Prostate gland (tissue), 2 donors: ENCODE data around the gene NGEF. TPM values are rescaled to one million over a fixed set of nuclear protein-coding genes. Genes with fewer than 3 reads are reported as not detected.
A peak's percentile ranks its signal among the peaks of the same experiment; 100 is the strongest.

Experiments
- DNase-seq: peaks from one replicate; pipeline ENCODE4 v3.0.0-alpha.2; 2019; ENCODE audit warnings: low spot score
- H3K27ac ChIP-seq, 2 donors: fragments of 200-600 bp; sonication (generic); 2 replicates each; pipeline ENCODE4 v1.5.1; 2017 to 2019
- H3K27me3 ChIP-seq: fragments of 200-600 bp; sonication (generic); replicated peaks from 2 replicates; pipeline ENCODE4 v1.5.1; 2019; ENCODE audit not compliant: insufficient read depth
- H3K36me3 ChIP-seq, 2 donors: fragments of 200-600 bp; sonication (generic); 1 replicate in 1 of 2; 2 replicates in 1 of 2; pipeline versions ENCODE4 v1.5.1 to v1.8.1; 2017 to 2019
- H3K4me1 ChIP-seq: fragments of 200-600 bp; sonication (generic); replicated peaks from 2 replicates; pipeline ENCODE4 v1.5.1; 2019
- H3K4me3 ChIP-seq, 2 donors: fragments of 200-600 bp; sonication (generic); 2 replicates each; pipeline ENCODE4 v1.5.1; 2017 to 2019
- H3K9me3 ChIP-seq: fragments of 200-600 bp; sonication (generic); 2 replicates; pipeline ENCODE4 v1.5.1; 2017
- CTCF ChIP-seq, 4 experiments: fragments of 200-600 bp in 2 of 4; fragments of 450-650 bp in 2 of 4; sonication (generic) in 2 of 4; IDR thresholded peaks; 1 replicate in 3 of 4; 2 replicates in 1 of 4; pipeline ENCODE4 v1.5.1; 2016 to 2019; ENCODE audit warnings: antibody characterized with exemption in 4 of 4, mild to moderate bottlenecking in 2 of 4, moderate library complexity in 2 of 4
- POLR2A ChIP-seq: fragments of 450-650 bp; IDR thresholded peaks from one replicate; pipeline ENCODE4 v1.6.1; 2016; ENCODE audit warnings: antibody characterized with exemption, mild to moderate bottlenecking
- POLR2AphosphoS5 ChIP-seq: sonication (generic); formaldehyde crosslinking; IDR thresholded peaks from one replicate; pipeline ENCODE4 v1.6.1; 2017; ENCODE audit warnings: antibody characterized with exemption
- WGBS: methylation state at CpG from one replicate; pipeline ENCODE4 v1.1.5; 2018; 5-methylcytosine and 5-hydroxymethylcytosine counted together
- intact Hi-C: fragments of 100-400 bp; cut with DNase I; formaldehyde crosslinking; loops from one replicate; pipeline ENCODE4 v1.14.2; 2022
- total RNA-seq, 2 donors: library from RNA; depleted of rRNA; stranded (reverse); fragments of >200 nt; gene quantifications; one replicate each; pipeline ENCODE4 v1.1.0, GENCODE V29; 2016

NGEF gene
- total RNA-seq, 2 donors from 2014 or later = 2.0 to 19.0 TPM

GRCh38 chr2:232928551-232929302 is 84.3 kb downstream of the NGEF start:
- Histone ChIP-seq H3K4me3 (no peak overlapping the region), H3K9me3 (no peaks in the 10 kb centered on the region), H3K36me3 (no peaks in the 10 kb centered on the region), H3K27ac (no peak overlapping the region), H3K27me3 (peaks cover 13% of the 10 kb centered on the region), H3K4me1 (peaks cover 6% of the 10 kb centered on the region)
- intact Hi-C loops = no loop called here
- DNase-seq = no peak
- TF ChIP-seq POLR2AphosphoS5 (no peak), CTCF (IDR thresholded peaks at IDR 0.05) (no peak), POLR2A (no peak)
- 43% methylated on average over 45 of the region's 56 CpGs for WGBS

DNA sequence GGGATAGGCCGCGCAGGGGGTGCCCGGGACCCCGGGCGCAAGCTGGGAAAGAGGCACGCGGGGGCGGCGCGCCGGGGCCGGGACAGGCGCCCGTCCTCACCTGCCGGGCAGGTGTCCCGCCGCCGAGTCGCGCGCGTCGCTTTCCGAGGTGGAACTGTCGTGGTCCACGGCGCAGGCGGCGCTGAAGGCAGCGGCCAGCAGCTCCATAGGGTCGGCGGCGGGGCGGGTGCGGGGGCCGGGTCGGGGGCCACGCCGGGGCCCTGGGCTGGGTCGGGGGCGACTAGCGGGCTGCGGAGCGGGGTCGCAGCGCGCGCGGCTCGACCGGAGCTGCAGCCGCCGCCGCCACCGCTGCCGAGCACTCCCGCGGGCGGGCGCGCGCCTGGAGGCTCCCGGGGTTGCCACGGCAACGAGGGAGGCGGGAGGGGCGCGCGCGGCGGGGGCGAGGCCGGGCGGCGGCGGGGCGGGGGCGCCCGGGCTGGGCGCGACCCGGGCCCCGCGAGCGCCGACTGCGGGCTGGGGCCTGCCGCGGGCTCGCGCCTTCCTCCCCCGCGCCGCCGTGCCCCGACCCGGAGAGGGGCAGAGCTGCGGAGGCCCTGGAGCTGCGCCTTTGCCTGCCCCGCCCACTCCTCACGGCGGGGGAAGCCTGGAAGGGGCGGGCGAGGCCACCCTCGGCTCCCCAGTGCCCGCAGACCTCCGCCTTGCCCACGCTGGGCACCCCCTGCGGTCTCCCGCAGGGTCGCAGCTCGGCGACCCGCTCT is 85.1 kb downstream of the NGEF start:
- intact Hi-C loops = no loop called here
- H3K4me3 ChIP-seq = peak overlapping the region; percentile 23 to 36
- DNase-seq = no peak
- 2% methylated on average over 44 of the region's 114 CpGs for WGBS
- H3K27me3 ChIP-seq = peaks cover 13% of the 10 kb centered on the region
- H3K36me3 ChIP-seq = no peaks in the 10 kb centered on the region
- H3K9me3 ChIP-seq = no peaks in the 10 kb centered on the region
- no peak for TF ChIP-seq CTCF (IDR thresholded peaks at IDR 0.05)
- no peak for TF ChIP-seq POLR2A
- no peak for TF ChIP-seq POLR2AphosphoS5
- H3K4me1 ChIP-seq = peaks cover 6% of the 10 kb centered on the region
- no peak overlapping the region for H3K27ac ChIP-seq

DNA sequence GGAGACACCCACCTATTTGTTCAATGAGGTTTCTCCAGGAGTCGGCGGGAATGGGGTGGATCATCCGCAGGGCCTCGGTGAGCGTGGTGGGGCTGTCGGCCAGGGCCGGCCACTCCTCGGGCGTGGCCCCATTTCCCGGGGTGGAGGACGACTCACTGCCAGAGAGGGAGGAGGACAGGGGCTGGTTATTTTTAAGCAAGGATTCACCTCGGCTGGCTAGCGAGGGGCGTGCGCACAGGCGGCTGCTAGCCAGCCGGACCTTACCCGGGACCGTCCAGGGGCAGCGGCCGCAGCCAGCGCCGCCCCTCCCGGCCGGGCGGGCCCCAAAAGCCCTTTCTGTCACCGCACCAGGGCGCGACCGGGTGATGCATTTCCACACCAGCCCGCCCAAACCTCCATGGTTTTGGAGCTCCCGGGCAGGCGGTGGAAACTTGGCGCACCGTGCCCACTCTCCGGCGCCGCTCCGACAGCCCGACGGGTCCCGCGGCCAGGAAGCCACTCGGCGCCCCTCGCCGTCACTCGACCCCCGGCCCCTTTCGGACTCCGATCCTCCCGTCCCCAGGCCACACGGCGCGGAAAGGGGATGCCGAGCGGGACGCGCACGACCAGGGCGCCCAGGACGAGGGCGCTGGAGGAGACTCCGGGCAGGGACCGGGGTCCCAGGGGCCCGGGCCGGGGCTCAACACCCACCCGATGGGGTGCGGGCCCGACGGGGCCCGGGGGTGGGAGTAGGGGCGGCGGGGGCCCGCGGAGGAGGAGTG is 85.8 kb downstream of the NGEF start:
- Histone ChIP-seq H3K4me1 (peaks cover 6% of the 10 kb centered on the region), H3K36me3 (no peaks in the 10 kb centered on the region), H3K9me3 (no peaks in the 10 kb centered on the region), H3K27ac (no peak overlapping the region), H3K27me3 (peaks cover 13% of the 10 kb centered on the region), H3K4me3 (peak overlapping the region; percentile 23 to 36)
- no peak for DNase-seq
- no peak for TF ChIP-seq POLR2AphosphoS5
- TF ChIP-seq POLR2A = no peak
- no peak for TF ChIP-seq CTCF (IDR thresholded peaks at IDR 0.05)
- WGBS = 2% methylated on average over 63 of the region's 76 CpGs
- intact Hi-C loops = no loop called here

DNA sequence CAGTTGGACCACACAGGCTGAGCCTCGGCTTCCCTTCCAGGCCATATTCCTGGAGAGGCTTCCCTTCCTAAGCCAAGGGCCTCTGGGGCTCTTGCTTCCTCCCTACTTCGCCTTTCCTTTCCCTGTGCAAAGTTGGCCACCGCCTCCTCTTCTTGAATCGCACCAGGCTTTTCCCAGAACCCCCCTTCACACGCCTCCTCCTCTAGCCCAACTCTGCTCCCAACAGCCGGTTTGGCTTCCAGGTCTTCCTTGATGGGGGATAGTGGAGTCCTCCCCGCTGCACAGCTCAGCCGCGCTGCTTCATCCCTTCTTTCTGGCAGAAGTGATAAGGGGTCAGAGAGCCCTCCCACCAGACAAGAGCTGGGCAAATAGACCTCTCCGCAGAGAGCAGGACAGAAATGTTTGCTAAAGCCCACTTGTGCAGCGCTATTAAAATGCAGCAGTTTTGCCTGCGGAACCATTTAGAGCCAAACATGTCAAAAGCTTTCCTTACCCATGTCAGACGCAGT is 86.6 kb downstream of the NGEF start:
- Histone ChIP-seq H3K27ac (no peak overlapping the region), H3K4me3 (no peak overlapping the region), H3K36me3 (no peaks in the 10 kb centered on the region), H3K27me3 (peaks cover 13% of the 10 kb centered on the region), H3K4me1 (peaks cover 6% of the 10 kb centered on the region), H3K9me3 (no peaks in the 10 kb centered on the region)
- DNase-seq = no peak
- no peak for TF ChIP-seq CTCF (IDR thresholded peaks at IDR 0.05)
- TF ChIP-seq POLR2AphosphoS5 = no peak
- TF ChIP-seq POLR2A = no peak
- 29% methylated on average over 13 of the region's 13 CpGs for WGBS
- intact Hi-C loops = no loop called here
